ENCODE measurements around the gene CEP112. TPM values are rescaled to one million over a fixed set of nuclear protein-coding genes. Genes with fewer than 3 reads are reported as not detected.

The CEP112 gene
- total RNA-seq, 1 donor from 2014 or later: 13.9 TPM

- H3K27me3 ChIP-seq (ENCODE audit: insufficient read depth, low read length): no peaks in the 10 kb centered on the region
- H3K79me2 ChIP-seq (ENCODE audit: insufficient read depth, low read length): no peaks in the 10 kb centered on the region
- FAIRE-seq: no peak
- H3K4me2 ChIP-seq (ENCODE audit: low read length): no peak overlapping the region
- H3K4me1 Mint-ChIP-seq (ENCODE audit: low read depth, unreplicated experiment): no peaks in the 10 kb centered on the region
- DNase-seq (ENCODE audit: low read depth): no peak
- H3K9me3 ChIP-seq (ENCODE audit: insufficient read depth, low read depth, low read length): no peaks in the 10 kb centered on the region
- H3K4me1 ChIP-seq (ENCODE audit: insufficient read depth, low read length): no peaks in the 10 kb centered on the region
- H3K9ac ChIP-seq (ENCODE audit: low read length): no peak overlapping the region
- no peaks in the 10 kb centered on the region for H3K36me3 ChIP-seq (ENCODE audit: insufficient read depth, low read length)
- H3K4me3 Mint-ChIP-seq (ENCODE audit: unreplicated experiment): no peak overlapping the region
- H3K9me3 Mint-ChIP-seq (ENCODE audit: unreplicated experiment): no peaks in the 10 kb centered on the region
- no peak overlapping the region for H3K27ac ChIP-seq (ENCODE audit: low read depth, low read length)
- no peak for TF ChIP-seq EZH2 (IDR thresholded peaks at IDR 0.05; ENCODE audit: insufficient read depth, low read length)
- TF ChIP-seq CTCF (IDR thresholded peaks at IDR 0.05; ENCODE audit: insufficient read depth, low read depth, low read length): no peak
- no peaks in the 10 kb centered on the region for H3K36me3 Mint-ChIP-seq (ENCODE audit: low read depth, unreplicated experiment)
- H4K20me1 ChIP-seq (ENCODE audit: insufficient read depth, low read length): no peaks in the 10 kb centered on the region
- H2AFZ ChIP-seq (ENCODE audit: low read depth, low read length): no peak overlapping the region
- H3K27me3 Mint-ChIP-seq (ENCODE audit: low read depth, unreplicated experiment): no peaks in the 10 kb centered on the region
- H3K27ac Mint-ChIP-seq (ENCODE audit: unreplicated experiment): no peak overlapping the region
- no peak overlapping the region for H3K4me3 ChIP-seq (ENCODE audit: insufficient read depth, low read depth, low read length)
These were observed 274.4 kb downstream of the CEP112 start for GRCh38 chr17:65917560-65917959.

- no peaks in the 10 kb centered on the region for H3K9me3 Mint-ChIP-seq (ENCODE audit: unreplicated experiment)
- H3K36me3 Mint-ChIP-seq (ENCODE audit: low read depth, unreplicated experiment): no peaks in the 10 kb centered on the region
- no peak overlapping the region for H2AFZ ChIP-seq (ENCODE audit: low read depth, low read length)
- no peaks in the 10 kb centered on the region for H3K79me2 ChIP-seq (ENCODE audit: insufficient read depth, low read length)
- H3K27me3 ChIP-seq (ENCODE audit: insufficient read depth, low read length): no peaks in the 10 kb centered on the region
- H3K4me1 Mint-ChIP-seq (ENCODE audit: low read depth, unreplicated experiment): no peaks in the 10 kb centered on the region
- H3K4me3 ChIP-seq (ENCODE audit: insufficient read depth, low read depth, low read length): no peak overlapping the region
- FAIRE-seq (no peak), DNase-seq (ENCODE audit: low read depth) (no peak)
- H3K4me1 ChIP-seq (ENCODE audit: insufficient read depth, low read length): no peaks in the 10 kb centered on the region
- no peak overlapping the region for H3K27ac Mint-ChIP-seq (ENCODE audit: unreplicated experiment)
- H3K4me2 ChIP-seq (ENCODE audit: low read length): no peak overlapping the region
- TF ChIP-seq EZH2 (IDR thresholded peaks at IDR 0.05; ENCODE audit: insufficient read depth, low read length): no peak
- TF ChIP-seq CTCF (IDR thresholded peaks at IDR 0.05; ENCODE audit: insufficient read depth, low read depth, low read length): no peak
- no peak overlapping the region for H3K27ac ChIP-seq (ENCODE audit: low read depth, low read length)
- H3K36me3 ChIP-seq (ENCODE audit: insufficient read depth, low read length): no peaks in the 10 kb centered on the region
- H3K9ac ChIP-seq (ENCODE audit: low read length): no peak overlapping the region
- H3K9me3 ChIP-seq (ENCODE audit: insufficient read depth, low read depth, low read length): no peaks in the 10 kb centered on the region
- no peaks in the 10 kb centered on the region for H3K27me3 Mint-ChIP-seq (ENCODE audit: low read depth, unreplicated experiment)
- no peaks in the 10 kb centered on the region for H4K20me1 ChIP-seq (ENCODE audit: insufficient read depth, low read length)
- no peak overlapping the region for H3K4me3 Mint-ChIP-seq (ENCODE audit: unreplicated experiment)
These were observed 275.5 kb downstream of the CEP112 start for GRCh38 chr17:65916425-65916824.

DNA sequence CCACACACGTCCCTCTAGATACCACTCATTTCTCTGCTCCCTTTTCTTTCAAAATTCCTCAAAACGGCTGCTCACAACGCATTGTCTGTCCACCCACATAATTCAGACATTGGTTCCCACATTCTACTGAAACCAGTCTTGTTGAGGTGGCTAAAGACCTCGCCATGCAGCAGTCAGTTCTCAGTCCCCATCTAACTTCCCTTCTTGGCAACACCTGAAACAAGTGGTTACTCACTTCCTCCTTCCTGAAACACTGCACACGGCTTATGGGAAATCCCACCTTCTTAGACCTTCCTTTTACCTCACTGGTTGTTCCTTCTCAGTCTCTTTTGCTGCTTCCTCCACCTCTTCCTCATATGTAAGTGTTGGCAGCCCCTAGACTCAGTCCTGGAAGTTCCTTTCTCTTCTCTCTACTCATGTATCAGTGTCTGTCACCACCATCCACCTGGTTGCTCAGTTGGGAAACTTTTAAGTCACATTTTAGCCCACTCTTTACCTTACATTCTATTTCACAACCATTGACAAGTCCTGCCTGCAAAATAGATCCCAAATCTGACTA, 277.1 kb downstream of the CEP112 start:
- H3K27ac Mint-ChIP-seq (ENCODE audit: unreplicated experiment): no peak overlapping the region
- no peak for FAIRE-seq
- no peak overlapping the region for H3K27ac ChIP-seq (ENCODE audit: low read depth, low read length)

More for the DNA sequence above, 277.1 kb downstream of the CEP112 start:
- Histone ChIP-seq H3K4me2 (ENCODE audit: low read length) (no peak overlapping the region), H2AFZ (ENCODE audit: low read depth, low read length) (no peak overlapping the region), H3K4me3 (ENCODE audit: insufficient read depth, low read depth, low read length) (no peak overlapping the region), H4K20me1 (ENCODE audit: insufficient read depth, low read length) (no peaks in the 10 kb centered on the region), H3K9me3 (ENCODE audit: insufficient read depth, low read depth, low read length) (no peaks in the 10 kb centered on the region), H3K4me1 (ENCODE audit: insufficient read depth, low read length) (no peaks in the 10 kb centered on the region), H3K79me2 (ENCODE audit: insufficient read depth, low read length) (no peaks in the 10 kb centered on the region), H3K9ac (ENCODE audit: low read length) (no peak overlapping the region), H3K36me3 (ENCODE audit: insufficient read depth, low read length) (no peaks in the 10 kb centered on the region), H3K27me3 (ENCODE audit: insufficient read depth, low read length) (no peaks in the 10 kb centered on the region)
- no peak overlapping the region for H3K4me3 Mint-ChIP-seq (ENCODE audit: unreplicated experiment)
- TF ChIP-seq CTCF (IDR thresholded peaks at IDR 0.05; ENCODE audit: insufficient read depth, low read depth, low read length): no peak
- no peak for TF ChIP-seq EZH2 (IDR thresholded peaks at IDR 0.05; ENCODE audit: insufficient read depth, low read length)
- no peaks in the 10 kb centered on the region for H3K36me3 Mint-ChIP-seq (ENCODE audit: low read depth, unreplicated experiment)
- H3K27me3 Mint-ChIP-seq (ENCODE audit: low read depth, unreplicated experiment): no peaks in the 10 kb centered on the region
- peaks cover 4% of the 10 kb centered on the region for H3K9me3 Mint-ChIP-seq (ENCODE audit: unreplicated experiment)
- peak; percentile 22 for DNase-seq (ENCODE audit: low read depth)
- H3K4me1 Mint-ChIP-seq (ENCODE audit: low read depth, unreplicated experiment): no peaks in the 10 kb centered on the region

Measured in astrocyte (in vitro differentiated cells and primary cell).